Ecto neural progenitor cell (in vitro differentiated cells): Measurements from ENCODE around the gene PPP1R37.
"Not testable (repeated sequence)": the region's sequence is repeated elsewhere in the genome, so short reads cannot be mapped to it uniquely, and the experiment has no call there.

ENCODE experiments used
- DNase-seq: peaks from one replicate; pipeline ENCODE4 v3.0.0-alpha.2; 2018; ENCODE audit warnings: low spot score

PPP1R37 gene

DNA sequence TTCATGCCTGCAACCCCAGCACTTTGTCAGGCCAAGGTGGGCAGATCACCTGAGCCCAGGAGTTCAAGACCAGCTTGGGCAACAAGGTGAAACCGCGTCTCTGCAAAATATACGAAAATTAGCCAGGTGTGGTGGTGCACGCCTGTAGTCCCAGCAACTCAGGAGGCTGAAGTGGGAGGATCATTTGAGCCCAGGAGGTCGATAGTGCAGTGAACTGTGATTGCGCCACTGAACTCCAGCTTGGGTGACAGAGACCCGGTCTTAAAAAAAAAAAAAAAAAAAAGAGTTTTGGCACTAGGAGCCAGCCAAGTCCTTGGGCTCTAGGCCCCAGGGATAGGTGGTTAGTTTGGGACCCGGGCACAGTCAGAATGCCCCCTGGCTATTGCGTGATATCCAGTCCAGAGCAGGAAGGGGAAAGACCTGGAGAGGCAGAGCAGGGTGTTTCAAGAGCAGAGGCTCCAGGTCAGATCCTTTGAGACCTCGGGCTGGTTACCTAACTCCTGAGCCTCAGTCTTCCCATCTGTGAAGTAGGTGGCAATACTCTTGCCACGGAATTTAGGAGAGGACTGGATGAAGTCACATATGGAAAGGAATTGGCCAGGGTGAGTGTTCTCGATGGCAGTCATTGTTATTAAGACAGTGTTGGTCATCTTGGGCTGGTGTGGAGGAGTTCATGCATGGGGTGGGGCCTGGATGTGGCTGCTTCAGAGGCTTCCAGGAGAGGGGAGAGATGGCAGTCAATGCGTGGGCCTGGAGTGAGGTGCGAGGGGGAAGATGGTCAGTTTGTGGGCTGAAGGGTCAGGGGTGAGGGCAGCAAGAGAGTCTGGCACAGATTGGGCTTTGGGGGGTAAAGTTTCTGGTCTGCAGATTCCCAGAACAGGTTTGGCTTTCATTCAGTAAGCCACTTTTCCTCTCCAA is 2.8 kb downstream of the PPP1R37 start:
- DNase-seq: no peak

GRCh38 chr19:45096700-45097099 is 3.7 kb downstream of the PPP1R37 start:
- DNase-seq: no peak

DNA sequence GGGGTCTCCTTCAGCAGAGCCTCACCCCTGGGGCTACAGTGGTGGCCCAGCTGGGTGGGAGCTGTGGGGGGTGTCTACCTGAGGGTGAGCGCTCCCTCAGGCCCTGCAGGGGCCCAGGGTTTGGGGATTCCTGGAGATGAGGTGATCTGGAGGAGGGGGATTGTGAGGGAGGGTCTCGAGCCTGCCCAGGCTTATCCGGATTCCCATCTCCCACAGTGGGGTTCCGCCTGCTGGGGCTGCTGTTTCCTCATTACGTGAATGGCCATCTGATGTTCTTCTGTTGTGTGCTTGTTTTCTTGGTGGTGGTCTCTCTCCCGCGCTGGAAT is 4.4 kb downstream of the PPP1R37 start:
- no peak for DNase-seq

GRCh38 chr19:45097776-45098520 is 5.0 kb downstream of the PPP1R37 start:
- DNase-seq: no peak

- DNase-seq: no peak
Measured at GRCh38 chr19:45098521-45099466, 5.8 kb downstream of the PPP1R37 start.

DNA sequence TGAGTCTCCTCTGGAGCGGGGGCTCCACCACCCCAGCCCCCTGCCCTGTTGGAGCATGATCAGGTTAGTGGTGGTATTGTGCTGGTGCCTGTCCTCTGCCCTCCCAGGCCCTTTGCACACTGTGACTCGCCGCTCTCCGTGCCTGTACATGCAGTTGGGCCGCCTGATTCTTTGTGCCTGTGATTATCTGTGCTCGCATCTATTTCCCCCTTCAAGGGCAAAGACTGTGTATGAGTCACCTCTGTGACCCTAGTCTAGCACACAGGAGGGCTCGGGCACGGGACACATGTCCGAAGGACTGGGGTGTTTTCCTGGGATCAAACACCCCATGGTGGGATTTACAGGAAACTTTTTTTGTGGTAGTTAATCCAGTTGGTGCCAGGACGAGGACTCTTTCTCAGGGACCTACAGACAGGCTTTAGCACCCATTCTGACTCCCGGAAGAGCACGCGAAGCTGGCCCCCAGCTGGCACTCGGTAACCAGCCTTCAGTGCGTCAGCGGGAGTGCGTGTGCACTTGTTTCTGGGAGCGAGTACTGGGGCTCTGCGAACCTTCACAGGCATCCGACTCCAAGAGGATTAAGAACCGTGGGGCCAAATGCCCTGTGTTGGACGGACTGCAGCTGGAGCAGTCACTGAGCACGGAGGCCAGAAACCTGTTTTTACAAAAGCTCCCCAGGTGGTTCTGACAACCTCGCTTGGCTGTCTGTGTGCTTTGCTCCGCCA is 6.7 kb downstream of the PPP1R37 start:
- no peak for DNase-seq

DNA sequence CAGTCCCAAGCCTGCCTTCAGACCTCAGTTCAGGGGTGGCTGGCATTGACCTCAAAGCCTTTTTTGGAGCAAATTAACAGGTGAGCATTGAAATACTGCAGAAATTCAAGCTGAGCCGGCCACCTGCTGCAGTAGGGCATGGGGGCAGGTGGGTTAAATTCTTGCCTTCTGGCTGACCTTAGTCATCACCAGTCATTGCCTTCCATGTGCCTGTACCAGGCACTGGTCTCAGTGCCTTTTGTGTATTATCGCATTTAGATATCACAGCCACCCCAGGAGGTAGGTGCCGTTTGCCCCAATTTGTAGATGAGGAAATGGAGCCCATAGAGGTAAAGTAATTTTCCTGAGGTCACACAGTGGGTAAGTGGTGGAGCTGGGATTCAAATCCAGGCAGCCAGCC is 7.2 kb downstream of the PPP1R37 start:
- no peak for DNase-seq

DNA sequence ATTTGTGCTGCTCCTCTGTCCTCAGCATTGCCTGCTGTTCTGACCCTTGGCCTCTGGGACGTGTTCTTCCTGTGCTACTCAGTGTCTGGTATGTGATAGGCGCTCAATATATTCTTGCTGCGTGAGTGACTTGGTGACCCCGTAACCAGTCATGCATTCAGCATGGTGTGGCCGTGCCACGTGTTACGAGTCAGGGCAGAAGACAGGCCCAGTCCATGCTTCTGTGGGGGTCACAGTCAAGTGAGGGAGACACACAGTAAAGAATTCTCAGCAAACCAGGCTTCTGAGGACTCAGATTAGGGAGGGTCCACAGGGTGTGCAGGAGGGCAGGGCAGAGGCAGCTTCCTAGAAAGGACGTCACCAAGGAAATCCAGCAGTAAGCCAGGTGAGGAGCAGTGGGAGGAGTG is 7.9 kb downstream of the PPP1R37 start:
- no peak for DNase-seq

GRCh38 chr19:45101806-45102205 is 8.8 kb downstream of the PPP1R37 start:
- DNase-seq: no peak

GRCh38 chr19:45102481-45102880 is 9.5 kb downstream of the PPP1R37 start:
- DNase-seq: no peak

GRCh38 chr19:45103156-45103507 is 10.2 kb downstream of the PPP1R37 start:
- peak; percentile 54 for DNase-seq

- peak; percentile 86 for DNase-seq
Measured at GRCh38 chr19:45103508-45104319, 10.7 kb downstream of the PPP1R37 start.

DNA sequence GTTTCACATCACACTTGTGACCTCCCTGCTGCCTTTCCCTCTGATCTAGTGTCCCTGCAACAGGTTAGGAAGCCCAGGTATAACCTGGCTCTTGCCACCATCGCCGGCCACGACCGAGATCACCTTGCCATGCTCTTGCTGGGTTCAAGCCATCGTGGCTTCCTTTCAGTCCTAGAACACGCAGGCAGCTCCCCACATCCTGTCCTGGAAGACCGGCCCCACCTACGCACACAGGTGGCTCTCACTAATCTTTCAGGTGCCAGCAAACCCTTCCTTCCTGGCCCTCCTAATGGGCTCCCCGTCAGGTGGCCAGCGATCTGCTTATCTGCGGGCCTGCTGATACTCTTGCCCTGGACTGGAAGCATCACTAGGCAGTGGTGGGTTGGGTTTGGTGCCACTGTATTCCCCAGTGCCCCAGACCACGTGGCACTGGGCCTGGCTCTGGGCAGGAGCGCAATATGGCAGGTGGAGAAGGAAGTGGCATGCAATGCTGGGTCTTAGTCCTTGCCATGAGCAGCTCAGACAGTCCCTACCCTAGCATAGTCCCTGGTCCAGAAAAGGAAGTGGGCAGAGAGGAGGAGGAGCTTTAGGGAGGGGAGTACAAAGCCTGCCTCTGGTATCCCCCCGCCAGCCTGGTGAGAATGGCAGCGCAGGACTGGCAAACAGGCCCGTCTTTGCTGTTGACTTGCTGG is 11.8 kb downstream of the PPP1R37 start:
- DNase-seq: no peak

- not testable (repeated sequence) for DNase-seq
Measured at GRCh38 chr19:45106363-45106762, 13.4 kb downstream of the PPP1R37 start.

GRCh38 chr19:45107621-45108150 is 14.7 kb downstream of the PPP1R37 start:
- DNase-seq: no peak

DNA sequence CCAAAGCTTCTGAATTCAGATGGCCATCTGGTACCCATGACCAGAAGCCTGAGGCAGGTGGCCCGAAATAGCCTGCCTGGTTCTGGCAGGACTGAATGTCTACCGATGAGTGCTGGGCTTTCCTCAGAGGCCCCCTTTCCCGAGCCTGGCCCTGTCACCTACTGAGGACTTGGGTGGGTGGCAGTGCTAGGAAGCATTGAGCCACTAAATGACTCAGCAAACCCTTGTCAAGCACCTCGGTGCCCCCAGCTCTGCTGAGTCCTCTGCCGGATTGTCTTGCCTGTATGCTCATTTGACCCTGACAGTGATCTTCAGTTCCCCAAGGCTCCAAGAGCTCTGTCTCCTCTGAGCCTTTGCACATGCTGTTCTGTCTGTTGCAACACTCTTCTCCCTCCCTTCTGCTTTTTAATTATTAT is 17.9 kb downstream of the PPP1R37 start:
- DNase-seq: no peak

GRCh38 chr19:45112111-45112827 is 19.3 kb downstream of the PPP1R37 start:
- DNase-seq: no peak

GRCh38 chr19:45113628-45114027 is 20.6 kb downstream of the PPP1R37 start:
- DNase-seq: no peak

DNA sequence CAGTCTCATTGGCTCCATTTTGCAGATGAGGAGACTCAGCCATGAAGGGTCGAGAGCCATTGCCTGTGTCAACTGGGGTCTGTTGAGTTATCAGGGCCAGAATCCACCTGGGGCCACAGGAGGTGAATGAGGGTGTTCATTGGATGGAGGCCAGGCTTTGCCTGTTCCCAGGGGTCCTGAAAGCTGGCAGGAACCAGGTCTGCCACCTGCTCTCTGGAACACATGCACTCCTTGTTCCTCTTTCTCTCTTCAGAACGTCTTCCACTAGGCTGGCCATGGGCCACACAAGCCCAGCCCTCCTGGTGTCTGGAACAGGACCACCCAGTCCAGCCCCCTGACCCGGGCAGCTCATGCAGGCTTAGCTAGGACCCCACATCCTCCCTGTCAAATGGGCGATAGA is 21.1 kb downstream of the PPP1R37 start:
- no peak for DNase-seq
